Tibial nerve (tissue), 3 donors: ENCODE results near the gene PSMD13.

ENCODE experiments used
- CTCF ChIP-seq, 5 experiments: fragments of 200-600 bp in 3 of 5; fragments of 450-650 bp in 2 of 5; sonication (generic) in 3 of 5; IDR thresholded peaks; one replicate each; pipeline ENCODE4 v1.5.1; 2016 to 2019; ENCODE audit warnings: antibody characterized with exemption in 5 of 5, mild to moderate bottlenecking in 3 of 5, moderate library complexity in 2 of 5
- POLR2A ChIP-seq, 2 donors: fragments of 450-650 bp; IDR thresholded peaks; one replicate each; pipeline ENCODE4 v1.6.1; 2017; ENCODE audit warnings: antibody characterized with exemption in 2 of 2, mild to moderate bottlenecking in 2 of 2, moderate library complexity in 2 of 2

- TF ChIP-seq CTCF (IDR thresholded peaks at IDR 0.05) (no peak), POLR2A (IDR thresholded peaks at IDR 0.05) (no peak)
Observed at GRCh38 chr11:293852-294661, 57.3 kb downstream of the PSMD13 start.
